Activated gamma-delta T cell treated with Interleukin-2 at 50 U/mL for 16 hours (primary cell): Measurements from ENCODE around the gene NPIPB8.
"Not testable (repeated sequence)": the region's sequence is repeated elsewhere in the genome, so short reads cannot be mapped to it uniquely, and the experiment has no call there.

Experiments used
- DNase-seq: peaks from one replicate; pipeline ENCODE4 v3.0.0-alpha.2; 2020

The NPIPB8 gene

GRCh38 chr16:28639959-28640358 lies 2.1 kb downstream of the NPIPB8 start:
- DNase-seq: not testable (repeated sequence)

DNA sequence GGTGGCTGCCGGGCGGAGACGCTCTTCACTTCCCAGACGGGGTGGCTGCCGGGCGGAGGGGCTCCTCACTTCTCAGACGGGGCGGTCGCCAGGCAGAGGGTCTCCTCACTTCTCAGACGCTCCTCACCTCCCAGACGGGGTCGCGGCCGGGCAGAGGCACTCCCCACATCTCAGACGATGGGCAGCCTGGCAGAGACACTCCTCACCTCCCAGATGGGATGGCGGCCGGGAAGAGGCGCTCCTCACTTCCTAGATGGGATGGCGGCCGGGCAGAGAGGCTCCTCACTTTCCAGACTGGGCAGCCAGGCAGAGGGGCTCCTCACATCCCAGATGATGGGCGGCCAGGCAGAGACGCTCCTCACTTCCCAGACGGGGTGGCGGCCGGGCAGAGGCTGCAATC lies 28.4 kb downstream of the NPIPB8 start:
- DNase-seq: not testable (repeated sequence)

DNA sequence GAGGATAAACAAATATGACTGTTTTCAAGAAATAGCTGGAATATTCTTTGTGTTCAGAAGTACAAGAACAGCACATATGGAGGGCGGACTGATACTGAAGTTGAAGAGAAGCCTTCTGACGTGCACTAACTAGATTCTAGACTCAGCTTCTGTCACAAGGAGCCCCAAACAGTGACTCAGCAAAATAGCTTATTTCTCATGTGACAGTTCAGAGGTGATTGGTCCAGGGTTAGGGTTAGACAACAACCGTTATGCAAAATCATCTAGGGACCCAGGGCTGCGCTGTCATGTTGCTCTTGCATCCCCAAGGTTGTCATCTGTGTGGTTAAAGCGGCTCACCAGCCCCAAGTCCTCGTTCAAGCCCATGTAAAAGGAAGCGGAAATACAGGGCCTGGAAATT lies 29.6 kb downstream of the NPIPB8 start:
- not testable (repeated sequence) for DNase-seq

GRCh38 chr16:28668199-28668598 lies 30.3 kb downstream of the NPIPB8 start:
- not testable (repeated sequence) for DNase-seq

GRCh38 chr16:28688327-28688952 lies 50.6 kb downstream of the NPIPB8 start:
- peak; percentile 2 for DNase-seq

GRCh38 chr16:28689425-28689824 lies 51.6 kb downstream of the NPIPB8 start:
- DNase-seq: not testable (repeated sequence)

DNA sequence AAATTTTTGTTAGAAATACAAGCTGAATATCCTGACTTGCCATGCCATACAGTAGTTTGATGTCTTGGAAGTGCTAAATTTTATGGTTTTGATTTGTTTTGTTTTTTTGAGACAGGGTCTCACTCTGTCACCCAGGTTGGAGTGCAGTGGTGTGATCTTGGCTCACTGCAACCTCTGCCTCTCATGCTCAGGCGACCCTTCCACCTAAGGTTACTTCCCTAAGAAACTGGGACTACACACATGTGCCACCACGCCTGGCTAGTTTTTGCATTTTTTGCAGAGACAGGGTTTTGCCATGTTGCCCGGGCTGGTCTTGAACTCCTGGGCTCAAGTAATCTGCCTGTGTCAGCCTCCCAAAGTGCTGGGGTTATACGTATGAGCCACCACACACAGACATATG lies 53.9 kb downstream of the NPIPB8 start:
- DNase-seq: not testable (repeated sequence)

- not testable (repeated sequence) for DNase-seq
These were observed 55.5 kb downstream of the NPIPB8 start for GRCh38 chr16:28693257-28693950.

GRCh38 chr16:28699792-28700191 lies 61.9 kb downstream of the NPIPB8 start:
- not testable (repeated sequence) for DNase-seq

GRCh38 chr16:28700349-28700748 lies 62.5 kb downstream of the NPIPB8 start:
- DNase-seq: not testable (repeated sequence)

GRCh38 chr16:28701384-28701783 lies 63.5 kb downstream of the NPIPB8 start:
- DNase-seq: not testable (repeated sequence)

GRCh38 chr16:28704246-28704645 lies 66.4 kb downstream of the NPIPB8 start:
- not testable (repeated sequence) for DNase-seq
